Measurements from ENCODE around the gene PRDM7.
"Not testable (repeated sequence)": the region's sequence is repeated elsewhere in the genome, so short reads cannot be mapped to it uniquely, and the experiment has no call there.

PRDM7 gene

DNA sequence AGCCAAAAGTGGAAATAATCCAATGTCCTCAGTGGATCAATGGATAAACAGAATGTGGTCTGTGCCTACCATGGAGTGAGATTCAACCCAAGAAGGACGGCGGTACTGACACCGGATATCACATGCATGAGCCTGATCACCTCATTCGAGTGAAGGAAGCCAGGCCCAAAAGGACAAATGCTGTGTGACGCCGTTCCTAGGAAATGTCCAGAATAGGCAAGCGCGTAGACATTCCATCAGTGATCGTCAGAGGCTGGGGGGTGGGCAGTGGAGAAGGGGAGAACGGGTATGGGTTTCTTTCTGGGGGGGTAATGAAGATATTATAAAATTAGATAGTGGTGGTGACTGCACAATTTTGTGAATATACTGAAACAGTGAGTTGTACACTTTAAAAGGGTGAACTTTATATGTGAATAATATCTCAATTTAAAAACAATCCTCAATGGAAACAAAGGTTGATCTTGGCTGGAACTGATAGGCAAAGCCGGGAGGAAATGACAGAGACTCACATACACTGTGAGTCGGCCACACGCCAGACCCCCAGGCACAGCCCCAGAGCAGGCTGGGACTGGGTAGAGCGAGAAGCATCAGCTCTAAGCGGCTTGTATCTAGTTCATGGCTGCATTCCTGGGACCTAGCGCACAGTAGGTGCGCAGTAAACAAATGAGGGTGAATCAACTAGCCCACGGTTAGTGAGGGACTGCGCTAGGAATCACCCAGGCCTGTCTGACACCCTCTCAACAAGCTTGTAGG, 61.4 kb downstream of the PRDM7 start:
- DNase-seq (ENCODE audit: low read depth, low spot score) = no peak

DNA sequence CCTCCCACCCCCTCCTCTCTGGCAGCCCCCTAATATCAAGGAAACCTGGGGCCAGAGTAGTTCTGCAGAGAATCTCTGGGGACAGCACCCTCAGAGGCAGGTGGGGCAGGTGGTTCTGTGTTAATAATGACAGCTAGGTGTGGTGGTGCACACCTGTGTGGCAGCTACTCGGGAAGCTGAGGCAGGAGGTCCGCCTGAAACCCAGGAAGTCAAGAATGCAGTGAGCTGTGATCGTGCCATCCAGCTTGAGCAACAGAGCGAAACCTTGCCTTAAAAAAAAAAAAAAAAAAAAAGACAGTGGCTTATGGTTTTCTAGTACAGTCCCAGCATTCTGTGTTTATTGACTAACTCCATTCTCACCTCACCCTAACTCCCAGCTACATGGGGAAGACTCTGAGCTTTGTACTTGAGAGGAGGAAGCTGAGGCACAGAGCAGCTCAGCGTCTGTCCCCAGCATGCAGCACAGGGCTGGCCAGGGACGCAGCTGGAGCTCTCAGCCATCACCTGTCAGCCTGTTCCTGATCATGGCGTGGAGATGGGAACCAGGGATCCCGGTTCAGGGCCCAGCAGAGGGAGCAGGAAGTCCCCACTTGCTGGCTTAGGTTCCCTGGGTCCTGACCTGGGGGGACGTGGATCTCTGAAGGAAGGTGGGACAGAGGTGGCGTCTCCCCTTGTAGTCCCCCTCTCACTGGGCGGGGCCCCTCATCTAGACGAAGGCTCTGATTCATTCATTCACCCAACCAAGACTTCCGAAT, 64.0 kb downstream of the PRDM7 start:
- DNase-seq (ENCODE audit: low read depth, low spot score) = no peak

DNA sequence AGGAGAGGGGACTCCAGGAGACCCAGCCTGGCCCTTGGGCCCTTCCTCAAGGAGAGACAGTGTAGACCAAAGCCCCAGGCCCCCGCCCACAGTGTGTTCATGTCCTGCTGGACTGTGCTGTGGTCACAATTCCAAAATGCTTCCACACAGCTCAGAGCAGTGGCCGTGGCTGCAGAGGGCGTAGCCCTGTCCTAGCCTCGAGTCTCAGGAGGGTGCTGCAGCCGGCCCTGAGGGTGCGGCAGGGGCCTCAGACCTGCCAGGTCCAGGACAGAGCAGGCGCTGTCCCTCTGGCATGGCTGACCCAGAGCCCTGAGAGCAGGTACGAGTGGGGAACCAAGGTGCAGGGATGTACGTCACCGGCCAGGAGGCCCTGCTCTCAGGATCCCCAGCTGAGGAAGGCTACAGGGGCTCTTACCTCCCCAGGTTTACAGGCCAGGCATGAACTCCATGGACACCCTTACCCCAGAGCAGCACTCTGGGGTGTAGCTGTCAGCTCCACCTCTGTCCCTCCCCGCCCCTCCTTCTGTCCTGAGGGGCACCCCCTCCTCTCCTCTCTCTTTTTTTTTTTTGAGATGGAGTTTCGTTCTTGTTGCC, 65.1 kb downstream of the PRDM7 start:
- DNase-seq (ENCODE audit: low read depth, low spot score) = no peak

DNA sequence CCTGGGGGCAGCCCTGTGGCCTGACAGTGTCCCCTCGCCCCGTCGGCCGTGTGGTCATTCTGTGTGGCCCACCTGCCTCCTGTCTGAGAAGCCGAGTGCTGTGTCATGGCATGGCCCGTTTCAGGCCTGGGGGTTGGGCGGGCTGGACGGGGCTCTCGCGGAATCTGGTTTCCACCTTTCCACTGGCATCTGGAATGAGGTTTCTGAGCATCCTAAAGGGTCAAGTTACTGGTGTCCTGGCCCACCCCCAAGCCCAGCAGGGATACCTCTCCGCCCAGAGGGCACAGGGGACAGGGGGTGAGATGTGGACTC, 65.7 kb downstream of the PRDM7 start:
- no peak for DNase-seq (ENCODE audit: low read depth, low spot score)

DNA sequence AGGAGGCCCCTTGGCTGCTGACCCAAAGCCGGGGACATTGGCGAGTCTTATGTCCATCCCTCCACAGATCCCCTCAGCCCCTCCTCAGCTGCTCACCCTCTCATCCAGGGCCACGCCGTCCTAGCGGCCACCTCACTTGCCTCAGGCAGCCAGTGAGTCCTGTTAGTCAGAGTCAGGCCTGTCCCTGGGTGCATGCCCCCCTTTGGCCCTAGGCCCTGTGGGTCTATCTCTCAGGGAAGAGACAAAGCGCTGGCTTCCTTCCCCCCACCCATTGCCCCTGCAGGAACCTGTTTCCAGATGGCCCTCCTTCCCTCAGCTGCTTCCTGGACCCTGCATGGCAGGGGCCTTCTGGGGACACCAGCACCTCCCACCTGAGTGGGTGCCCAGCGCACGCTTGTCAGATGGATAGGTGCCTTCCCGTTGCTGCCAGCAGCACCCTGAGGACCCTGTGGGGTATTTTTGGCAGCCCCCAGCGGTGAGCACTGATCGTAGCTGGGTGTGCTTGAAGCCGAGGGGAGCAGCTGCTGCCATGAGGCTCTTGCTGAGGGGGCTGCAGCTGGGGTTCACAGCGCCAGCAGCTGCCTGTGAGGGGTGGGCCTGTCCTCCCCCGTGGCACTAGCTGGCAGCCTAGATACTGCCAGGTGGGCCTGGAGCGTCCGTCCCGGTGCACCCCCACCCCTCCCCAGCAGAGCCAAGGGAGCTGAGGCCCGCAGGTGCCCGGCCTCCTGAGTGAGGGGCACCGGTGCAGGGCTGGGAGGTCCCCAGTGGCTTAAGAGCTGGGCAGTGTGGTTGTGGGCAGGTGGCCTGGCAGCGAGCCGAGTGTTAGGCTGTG, 66.2 kb downstream of the PRDM7 start:
- no peak for DNase-seq (ENCODE audit: low read depth, low spot score)

DNA sequence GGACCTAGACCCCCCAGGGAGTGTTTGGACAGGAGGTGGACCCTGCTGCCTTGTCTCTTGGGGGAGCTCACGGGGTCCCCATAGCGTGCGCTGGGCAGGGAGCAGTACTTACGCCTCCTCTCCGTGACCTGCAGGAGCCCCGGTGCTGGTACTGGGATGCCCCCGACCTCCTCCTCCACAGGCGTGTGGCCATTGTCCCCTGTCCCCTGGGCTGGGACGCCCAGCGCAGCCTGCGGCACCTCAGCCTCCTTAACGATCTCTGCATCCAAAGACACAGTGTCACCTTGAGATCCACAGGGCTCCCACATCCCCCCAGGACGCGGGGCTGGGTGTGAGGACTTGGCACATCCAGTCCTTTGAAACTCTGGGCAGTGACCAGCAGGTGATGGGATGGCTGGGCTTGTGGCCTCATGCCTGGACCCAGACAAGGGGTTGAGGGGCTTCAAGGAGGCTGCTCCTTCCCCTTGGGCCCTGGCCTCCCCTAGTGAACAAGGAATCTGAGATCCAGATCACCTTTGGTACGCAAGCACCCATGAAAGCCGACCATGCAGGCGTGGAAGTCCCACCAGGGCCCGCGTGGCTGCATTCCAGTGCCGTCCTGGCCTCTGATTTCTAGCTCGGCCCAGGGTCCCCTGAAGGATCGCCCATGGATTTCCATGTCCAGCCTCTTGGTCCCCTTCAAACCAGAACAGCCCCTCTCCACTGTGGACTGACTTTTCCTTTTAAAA, 67.8 kb downstream of the PRDM7 start:
- no peak for DNase-seq (ENCODE audit: low read depth, low spot score)

DNA sequence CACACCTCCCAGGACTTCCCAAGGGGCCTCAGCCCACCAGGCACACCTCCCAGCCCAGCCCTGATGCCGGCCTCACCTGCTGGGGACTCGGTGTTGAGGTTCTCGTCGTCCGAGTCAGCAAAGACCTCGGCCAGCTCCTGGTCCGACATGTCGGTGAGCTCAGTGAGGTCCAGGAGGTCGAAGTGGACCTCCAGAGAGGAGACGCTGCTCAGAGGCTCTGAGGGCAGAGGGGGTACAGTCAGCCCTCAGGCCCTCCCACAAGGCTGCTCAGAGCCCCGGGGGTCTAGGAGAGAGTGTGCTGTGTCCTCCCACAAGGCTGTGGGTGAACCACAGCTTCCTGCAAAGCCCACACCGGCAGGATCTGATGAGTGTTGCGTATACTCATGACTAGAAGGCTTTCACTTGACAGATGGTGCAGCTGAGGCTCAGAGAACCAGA, 68.4 kb downstream of the PRDM7 start:
- no peak for DNase-seq (ENCODE audit: low read depth, low spot score)

DNA sequence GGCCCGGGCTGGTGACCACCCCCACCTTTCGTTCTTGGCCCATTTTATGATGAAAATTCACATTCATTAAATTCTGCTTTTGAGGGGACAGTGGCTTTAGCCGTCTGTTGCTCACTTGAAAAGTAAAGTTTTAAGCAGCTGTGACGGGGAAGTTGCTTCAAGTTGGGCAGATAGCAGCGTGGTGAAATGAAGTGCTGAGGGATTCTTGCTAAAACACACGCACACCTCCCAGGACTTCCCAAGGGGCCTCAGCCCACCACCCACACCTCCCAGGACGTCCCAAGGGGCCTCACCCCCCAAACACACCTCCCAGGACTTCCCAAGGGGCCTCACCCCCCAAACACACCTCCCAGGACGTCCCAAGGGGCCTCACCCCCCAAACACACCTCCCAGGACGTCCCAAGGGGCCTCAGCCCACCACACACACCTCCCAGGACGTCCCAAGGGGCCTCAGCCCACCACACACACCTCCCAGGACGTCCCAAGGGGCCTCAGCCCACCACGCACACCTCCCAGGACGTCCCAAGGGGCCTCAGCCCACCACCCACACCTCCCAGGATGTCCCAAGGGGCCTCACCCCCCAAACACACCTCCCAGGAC, 69.4 kb downstream of the PRDM7 start:
- not testable (repeated sequence) for DNase-seq (ENCODE audit: low read depth, low spot score)

DNA sequence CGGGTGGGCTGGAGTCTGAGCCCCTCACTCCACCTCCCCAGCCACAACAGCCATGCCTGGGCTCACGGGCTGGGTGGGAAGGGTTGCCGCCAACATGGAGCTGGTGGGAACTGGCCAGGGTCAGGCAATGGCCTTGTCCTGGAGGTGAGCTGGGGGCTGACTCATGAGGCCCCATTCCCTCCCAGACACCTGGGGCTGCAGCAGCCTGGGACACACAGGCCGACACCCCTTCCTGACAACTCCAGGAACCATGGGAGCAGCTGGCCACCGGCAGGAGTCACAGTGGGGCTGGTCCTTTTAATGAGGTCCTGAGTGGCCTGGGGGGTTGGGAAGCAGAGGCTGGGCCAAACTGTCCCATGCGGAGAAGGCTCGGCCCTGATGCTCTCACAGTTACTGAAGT, 70.1 kb downstream of the PRDM7 start:
- no peak for DNase-seq (ENCODE audit: low read depth, low spot score)
